Duodenal mucosa (tissue), 2 donors: ENCODE data around the gene ZBTB16.

Experiments used
- H3K27ac ChIP-seq: one replicate; pipeline ENCODE4 v1.7.0; 2013; ENCODE audit warnings: low read depth, low read length
- H3K27me3 ChIP-seq, 2 donors: one replicate each; pipeline ENCODE4 v1.7.0; 2013; ENCODE audit warnings: low read length in 2 of 2, control low read depth in 1 of 2; ENCODE audit not compliant: insufficient read depth in 2 of 2, control insufficient read depth in 1 of 2
- H3K36me3 ChIP-seq, 2 donors: one replicate each; pipeline ENCODE4 v1.7.0; 2013; ENCODE audit warnings: low read length in 2 of 2, control low read depth in 1 of 2; ENCODE audit not compliant: insufficient read depth in 2 of 2, control insufficient read depth in 1 of 2
- H3K4me1 ChIP-seq, 2 donors: one replicate each; pipeline ENCODE4 v1.7.0; 2013; ENCODE audit warnings: low read length in 2 of 2, control low read depth in 1 of 2; ENCODE audit not compliant: insufficient read depth in 2 of 2, control insufficient read depth in 1 of 2
- H3K4me3 ChIP-seq, 2 donors: one replicate each; pipeline ENCODE4 v1.7.0; 2013; ENCODE audit warnings: low read length in 2 of 2, low read depth in 1 of 2
- H3K9ac ChIP-seq, 2 donors: one replicate each; pipeline ENCODE4 v1.7.0; 2013; ENCODE audit warnings: low read length in 2 of 2, low read depth in 1 of 2
- H3K9me3 ChIP-seq, 2 donors: one replicate each; pipeline ENCODE4 v1.7.0; 2013; ENCODE audit warnings: low read length in 2 of 2, control low read depth in 1 of 2; ENCODE audit not compliant: control insufficient read depth in 1 of 2

ZBTB16 gene

DNA sequence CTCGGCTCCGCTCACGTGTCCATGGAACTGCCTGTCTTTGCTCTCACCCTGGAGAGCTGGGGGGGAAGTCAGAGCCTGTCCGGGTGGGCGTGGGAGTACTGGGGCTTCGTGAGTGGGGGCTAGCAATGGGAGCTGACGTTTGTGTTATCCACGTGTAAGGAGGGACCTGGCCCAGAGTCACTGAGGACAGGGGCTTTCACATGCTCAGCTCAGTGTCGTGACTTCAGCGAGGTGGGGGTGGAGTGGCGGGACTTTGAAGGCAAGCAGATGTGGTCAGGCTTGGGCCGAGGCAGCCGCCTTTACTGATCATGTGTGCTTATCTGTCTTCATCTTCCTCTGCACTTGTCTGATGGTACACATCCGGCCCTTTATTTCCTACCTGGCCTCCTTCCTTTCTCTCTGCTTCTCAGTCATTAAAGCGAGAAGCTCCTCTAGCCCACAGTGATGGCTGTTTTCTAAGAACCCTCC, 123.6 kb downstream of the ZBTB16 start:
- H3K9me3 ChIP-seq, result no peaks in the 10 kb centered on the region
- H3K27me3 ChIP-seq, result no peaks in the 10 kb centered on the region
- H3K36me3 ChIP-seq, result no peaks in the 10 kb centered on the region
- H3K9ac ChIP-seq, result no peak overlapping the region
- no peak overlapping the region for H3K4me3 ChIP-seq
- peaks cover 30 to 31% of the 10 kb centered on the region in 2 donors for H3K4me1 ChIP-seq
- no peak overlapping the region for H3K27ac ChIP-seq

DNA sequence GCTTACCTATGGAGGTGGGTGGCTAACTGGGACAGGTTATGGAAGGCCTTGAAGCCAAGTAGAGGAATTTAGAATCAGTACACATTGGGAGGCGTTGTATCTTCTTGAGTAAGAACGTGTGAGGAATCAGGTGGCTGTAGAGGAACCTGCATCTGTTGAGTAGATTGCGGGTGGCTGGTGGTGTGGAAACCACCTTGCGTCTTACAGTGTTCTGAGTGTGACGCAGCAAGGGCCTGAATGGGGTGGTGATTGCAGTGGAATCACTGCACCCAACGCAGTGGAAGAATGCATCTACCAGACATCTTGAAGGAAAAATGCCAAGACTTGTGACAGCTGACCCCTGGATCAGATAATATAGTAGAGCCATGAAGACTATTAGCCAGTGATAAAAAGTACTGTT, 125.9 kb downstream of the ZBTB16 start:
- Histone ChIP-seq H3K36me3 (no peaks in the 10 kb centered on the region), H3K9me3 (no peaks in the 10 kb centered on the region), H3K27ac (no peak overlapping the region), H3K27me3 (no peaks in the 10 kb centered on the region), H3K4me1 (peaks cover 9 to 12% of the 10 kb centered on the region in 2 donors), H3K9ac (no peak overlapping the region), H3K4me3 (no peak overlapping the region)

DNA sequence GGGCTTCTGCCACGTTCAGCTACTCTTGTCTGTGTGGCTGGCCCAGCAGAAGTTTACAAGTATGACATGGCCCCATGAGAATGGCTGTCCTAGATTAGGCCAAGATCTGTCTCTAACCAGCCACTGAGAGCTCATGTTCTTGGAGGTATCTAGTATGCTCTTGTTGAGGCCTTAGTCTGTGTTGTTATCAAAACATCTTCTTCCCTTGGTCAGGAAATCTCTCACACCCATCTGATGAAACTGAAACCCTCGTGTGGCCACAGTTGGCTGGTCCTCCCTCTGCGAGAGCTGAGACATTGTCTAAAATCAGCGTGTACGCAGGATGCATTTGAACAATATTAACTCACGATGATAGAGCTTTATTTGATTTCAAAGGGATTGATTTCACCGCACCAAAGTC, 127.7 kb downstream of the ZBTB16 start:
- no peak overlapping the region for H3K27ac ChIP-seq
- H3K9ac ChIP-seq, result no peak overlapping the region
- H3K9me3 ChIP-seq, result no peaks in the 10 kb centered on the region
- H3K36me3 ChIP-seq, result no peaks in the 10 kb centered on the region
- H3K4me3 ChIP-seq, result no peak overlapping the region
- peaks cover 5 to 9% of the 10 kb centered on the region in 2 donors for H3K4me1 ChIP-seq
- no peaks in the 10 kb centered on the region for H3K27me3 ChIP-seq

DNA sequence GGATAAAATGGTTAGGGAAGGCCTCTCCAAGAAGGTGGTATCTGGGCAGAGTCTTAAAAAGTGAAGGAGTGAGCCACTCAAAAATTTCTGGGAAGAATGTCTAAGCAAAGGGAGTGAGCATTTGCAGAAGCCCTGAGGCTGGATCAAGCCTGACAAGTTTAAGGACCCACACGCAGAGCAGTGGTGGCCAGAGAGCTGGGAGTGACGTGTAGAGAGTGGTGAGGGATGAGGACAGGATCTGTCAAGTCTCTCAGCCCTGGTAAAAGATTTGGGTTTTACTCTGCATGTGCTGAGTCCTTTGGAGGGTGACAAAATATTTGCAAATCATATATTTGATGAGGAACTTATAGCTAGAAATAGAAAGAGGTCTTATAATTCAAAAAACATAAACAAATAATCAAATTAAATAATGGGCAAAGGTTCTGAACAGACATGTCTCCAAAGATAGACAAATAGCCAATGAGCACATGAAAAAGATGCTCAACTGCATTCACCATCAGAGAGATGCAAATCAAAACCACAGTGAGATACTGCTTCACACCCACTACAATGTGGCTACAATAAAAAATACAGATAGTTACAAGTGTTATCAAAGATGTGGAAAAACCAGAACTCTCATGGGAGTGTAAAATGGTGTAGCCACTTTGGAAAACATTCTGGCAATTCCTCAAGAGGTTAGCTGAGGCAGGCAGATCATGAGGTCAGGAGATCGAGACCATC, 129.5 kb downstream of the ZBTB16 start:
- H3K27me3 ChIP-seq, result no peaks in the 10 kb centered on the region
- H3K36me3 ChIP-seq, result no peaks in the 10 kb centered on the region
- no peak overlapping the region for H3K4me3 ChIP-seq
- no peak overlapping the region for H3K27ac ChIP-seq
- H3K4me1 ChIP-seq, result peaks cover 0 to 5% of the 10 kb centered on the region in 2 donors
- H3K9me3 ChIP-seq, result no peaks in the 10 kb centered on the region
- no peak overlapping the region for H3K9ac ChIP-seq

DNA sequence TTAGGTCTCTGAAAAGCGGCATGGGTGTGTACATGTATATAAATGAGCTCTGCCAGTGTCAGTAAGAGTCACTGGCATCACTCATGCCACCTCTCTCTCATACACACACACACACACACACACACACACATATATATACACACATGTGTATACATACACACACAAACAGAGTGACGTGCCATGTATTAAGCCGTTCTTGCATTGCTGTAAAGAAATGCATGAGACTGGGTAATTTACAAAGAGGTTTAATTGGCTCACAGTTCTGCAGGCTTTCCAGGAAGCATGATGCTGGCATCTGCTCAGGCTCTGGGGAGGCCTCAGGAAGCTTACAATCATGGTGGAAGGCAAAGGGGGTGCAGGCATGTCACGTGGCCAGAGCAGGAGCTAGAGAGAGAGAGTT, 131.1 kb downstream of the ZBTB16 start:
- H3K4me1 ChIP-seq, result peaks cover 5 to 6% of the 10 kb centered on the region in 2 donors

DNA sequence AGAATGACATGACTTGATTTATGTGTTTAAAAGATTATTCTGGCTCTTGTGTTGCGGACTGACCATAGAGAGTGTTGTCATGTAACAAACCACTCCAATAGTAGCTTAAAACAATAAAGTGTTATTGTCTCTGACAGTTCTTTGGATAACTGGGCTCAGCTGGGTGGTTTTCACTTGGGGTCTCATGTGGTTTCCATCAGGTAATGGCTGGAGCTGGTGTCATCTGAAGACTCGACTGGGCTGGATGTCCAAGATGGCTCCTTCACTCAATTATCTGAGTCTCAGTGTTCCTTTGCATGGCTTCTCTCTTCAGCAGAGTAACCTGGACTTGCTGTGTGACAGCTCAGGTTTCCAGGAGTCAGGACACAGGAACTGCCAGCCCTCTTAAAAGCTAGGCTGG, 132.4 kb downstream of the ZBTB16 start:
- Histone ChIP-seq H3K9ac (no peak overlapping the region), H3K4me1 (peaks cover 0 to 11% of the 10 kb centered on the region in 2 donors), H3K27ac (no peak overlapping the region), H3K27me3 (no peaks in the 10 kb centered on the region), H3K9me3 (no peaks in the 10 kb centered on the region), H3K36me3 (no peaks in the 10 kb centered on the region), H3K4me3 (no peak overlapping the region)

More for the DNA sequence above, 131.1 kb downstream of the ZBTB16 start:
- Histone ChIP-seq H3K9me3 (no peaks in the 10 kb centered on the region), H3K4me3 (no peak overlapping the region), H3K27me3 (no peaks in the 10 kb centered on the region), H3K36me3 (no peaks in the 10 kb centered on the region), H3K27ac (no peak overlapping the region), H3K9ac (no peak overlapping the region)

DNA sequence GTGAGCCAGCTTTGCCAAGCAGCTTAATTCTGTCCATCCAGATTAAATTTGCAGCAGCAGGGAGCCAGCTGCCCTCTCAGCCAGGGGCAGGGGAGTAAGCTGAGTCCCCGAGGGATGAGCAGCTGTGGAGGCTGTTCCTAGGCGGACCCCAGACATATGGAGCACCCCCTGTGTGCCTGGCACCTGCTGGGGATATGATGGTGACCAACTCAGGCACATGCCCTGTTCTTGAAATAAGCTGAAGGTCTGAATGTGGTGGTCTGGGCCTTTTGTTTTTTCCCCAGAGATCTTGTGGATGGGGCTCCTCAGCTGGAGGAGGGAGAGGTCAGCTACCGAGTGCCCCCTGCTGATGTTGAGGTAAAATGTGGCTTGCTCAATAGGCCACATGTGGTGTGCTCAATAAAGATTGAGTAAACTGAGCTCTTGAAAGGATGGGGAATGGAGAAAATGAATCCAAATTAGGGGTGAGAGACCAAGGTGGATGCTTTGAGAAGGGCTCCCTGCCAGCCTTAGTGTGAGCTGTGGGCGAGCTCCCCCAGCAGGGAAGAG, 133.4 kb downstream of the ZBTB16 start:
- no peaks in the 10 kb centered on the region for H3K36me3 ChIP-seq
- no peaks in the 10 kb centered on the region for H3K27me3 ChIP-seq
- H3K4me3 ChIP-seq, result no peak overlapping the region
- no peak overlapping the region for H3K27ac ChIP-seq
- no peak overlapping the region for H3K9ac ChIP-seq
- peaks cover 0 to 16% of the 10 kb centered on the region in 2 donors for H3K4me1 ChIP-seq
- H3K9me3 ChIP-seq, result no peaks in the 10 kb centered on the region

DNA sequence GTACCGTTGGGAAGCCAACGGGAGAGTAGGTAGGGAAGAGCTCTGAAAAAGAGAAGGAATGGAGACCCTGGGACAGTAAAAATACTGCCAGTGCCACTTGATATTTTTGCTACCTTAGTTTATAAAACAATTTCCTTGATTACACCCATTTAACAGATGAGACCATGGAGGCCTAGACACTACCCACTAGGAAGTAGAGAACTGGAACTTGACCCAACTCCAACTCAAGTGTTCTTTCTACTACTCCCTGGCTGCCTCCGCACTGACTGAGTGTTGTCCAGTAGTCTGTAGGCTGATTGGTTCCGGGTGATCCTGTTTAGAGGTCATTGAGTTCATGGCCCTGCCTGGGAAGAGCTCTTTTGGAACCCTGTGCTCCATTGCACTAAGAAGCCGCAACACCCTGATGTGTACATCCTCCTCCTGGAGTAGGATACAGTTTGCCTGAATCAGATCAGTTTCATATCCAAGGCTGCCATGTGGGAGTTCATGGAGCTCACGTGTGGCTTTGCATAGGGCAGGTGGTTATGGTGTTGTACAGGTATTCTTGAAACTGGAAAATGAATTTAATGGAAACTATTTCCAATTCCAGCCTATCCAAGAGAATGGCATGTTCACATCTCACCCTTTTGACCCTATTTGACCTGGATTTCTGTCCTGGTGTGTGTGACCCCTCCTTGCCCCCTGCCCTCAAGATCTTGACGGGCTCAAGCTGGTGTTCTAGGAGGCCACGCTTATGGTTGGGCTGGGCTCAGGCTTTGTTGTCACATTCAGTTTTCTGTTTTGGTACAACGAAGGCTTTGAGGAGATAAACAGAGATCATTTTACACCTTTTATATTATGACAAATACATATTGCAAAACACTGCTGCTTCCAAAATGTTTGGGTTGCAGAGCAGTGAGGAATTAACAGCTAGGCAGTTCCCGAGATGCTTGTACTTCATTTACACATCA, 134.5 kb downstream of the ZBTB16 start:
- H3K27me3 ChIP-seq, result no peaks in the 10 kb centered on the region
- no peak overlapping the region for H3K9ac ChIP-seq
- H3K27ac ChIP-seq, result no peak overlapping the region
- no peak overlapping the region for H3K4me3 ChIP-seq
- peaks cover 0 to 20% of the 10 kb centered on the region in 2 donors for H3K4me1 ChIP-seq
- H3K36me3 ChIP-seq, result no peaks in the 10 kb centered on the region
- no peaks in the 10 kb centered on the region for H3K9me3 ChIP-seq

DNA sequence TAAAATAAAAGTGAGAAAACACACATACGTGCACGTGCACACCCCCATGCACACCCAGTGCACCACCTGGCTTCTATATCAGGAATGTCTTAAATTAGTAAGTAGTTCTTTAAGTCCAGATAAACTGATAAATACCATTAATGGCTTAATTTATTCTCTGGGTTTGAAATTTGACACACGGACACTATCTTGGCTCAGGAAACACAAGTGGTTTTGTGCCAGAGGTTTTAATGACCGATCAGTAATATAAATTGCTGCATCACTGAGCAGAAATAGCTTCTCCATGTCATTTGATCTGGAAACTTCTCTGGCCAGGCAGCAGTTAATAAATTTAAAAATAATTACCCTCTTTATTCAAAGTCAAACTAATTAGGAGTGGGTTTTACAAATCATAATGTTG, 135.2 kb downstream of the ZBTB16 start:
- peaks cover 0 to 20% of the 10 kb centered on the region in 2 donors for H3K4me1 ChIP-seq

DNA sequence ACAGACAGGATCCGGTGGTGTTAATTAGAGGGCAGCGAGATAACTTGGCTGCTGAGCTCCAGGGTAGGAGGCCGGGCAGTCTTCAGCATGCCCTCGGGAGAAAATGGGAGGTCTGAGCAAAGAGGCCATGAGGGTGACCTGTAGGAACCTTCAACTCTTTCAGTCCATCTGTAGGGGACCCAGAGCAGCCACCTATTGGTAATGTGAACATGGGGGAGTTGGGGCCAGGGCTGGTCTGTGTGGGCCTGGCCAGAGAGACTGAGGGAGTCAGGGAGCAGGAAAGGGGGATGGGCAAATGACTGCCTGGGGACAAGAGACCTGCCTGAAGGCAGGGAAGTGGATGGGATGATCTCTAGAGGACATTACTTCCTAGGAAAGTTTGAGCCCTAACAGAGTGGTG, 135.6 kb downstream of the ZBTB16 start:
- Histone ChIP-seq H3K9ac (no peak overlapping the region), H3K36me3 (no peaks in the 10 kb centered on the region), H3K27ac (no peak overlapping the region)

More for the DNA sequence above, 135.2 kb downstream of the ZBTB16 start:
- Histone ChIP-seq H3K9ac (no peak overlapping the region), H3K27ac (no peak overlapping the region), H3K27me3 (no peaks in the 10 kb centered on the region), H3K36me3 (no peaks in the 10 kb centered on the region), H3K9me3 (no peaks in the 10 kb centered on the region), H3K4me3 (no peak overlapping the region)

More for the DNA sequence above, 135.6 kb downstream of the ZBTB16 start:
- H3K4me1 ChIP-seq, result peaks cover 0 to 20% of the 10 kb centered on the region in 2 donors
- H3K27me3 ChIP-seq, result no peaks in the 10 kb centered on the region
- H3K9me3 ChIP-seq, result no peaks in the 10 kb centered on the region
- H3K4me3 ChIP-seq, result no peak overlapping the region
